K562 (cell line): ENCODE results near the gene COL6A2.

Experiments
- BMI1 ChIP-seq: fragments of 150-350 bp; IDR thresholded peaks from 2 replicates; pipeline ENCODE4 v1.6.1; 2014; ENCODE audit warnings: low read length
- GTF2E2 ChIP-seq: fragments of 200-800 bp; sonication (Bioruptor generic); IDR thresholded peaks from 2 replicates; pipeline ENCODE4 v1.6.1; 2016; ENCODE audit warnings: missing genetic modification characterization, missing compliant biosample characterization
- MCM3 ChIP-seq: fragments of 450-650 bp; IDR thresholded peaks from 2 replicates; pipeline ENCODE4 v1.6.1; 2016
- NCOR1 ChIP-seq: fragments of 450-650 bp; IDR thresholded peaks from 2 replicates; pipeline ENCODE4 v1.6.1; 2016; ENCODE audit warnings: mild to moderate bottlenecking, moderate library complexity
- RCOR1 ChIP-seq, 2 experiments: IDR thresholded peaks; 2 replicates each; pipeline ENCODE4 v1.6.1; 2012; ENCODE audit warnings: low read depth in 2 of 2, low read length in 2 of 2, borderline replicate concordance in 1 of 2, improper control_type of control experiment in 1 of 2
- SAFB2 ChIP-seq: fragments of 200-400 bp; formaldehyde crosslinking; IDR thresholded peaks from 2 replicates; pipeline ENCODE4 v1.6.1; 2018; ENCODE audit warnings: borderline replicate concordance, low read length, low read depth, moderate library complexity; ENCODE audit not compliant: severe bottlenecking
- SMAD4 ChIP-seq: fragments of 250-450 bp; sonication (Bioruptor Pico); conservative IDR thresholded peaks from 2 replicates; pipeline ENCODE4 v1.8.0; 2021; ENCODE audit warnings: inconsistent platforms, mild to moderate bottlenecking, moderate library complexity
- SMARCB1 ChIP-seq: IDR thresholded peaks from 2 replicates; pipeline ENCODE4 v1.6.1; 2011; ENCODE audit warnings: improper control_type of control experiment, low read depth; ENCODE audit not compliant: insufficient read length
- TARDBP ChIP-seq: fragments of 450-650 bp; IDR thresholded peaks from 2 replicates; pipeline ENCODE4 v1.6.1; 2016
- ZNF23 ChIP-seq: fragments of 250-450 bp; sonication (Bioruptor Pico); IDR thresholded peaks from 2 replicates; pipeline ENCODE4 v1.4.0; 2020; ENCODE audit warnings: mild to moderate bottlenecking
- TF ChIP-seq, protein P1 (sequence below): IDR thresholded peaks from 2 replicates; pipeline ENCODE4 v1.6.1; 2016; ENCODE audit warnings: missing genetic modification characterization, missing compliant biosample characterization
- TF ChIP-seq, protein P2 (sequence below): fragments of 200-600 bp; sonication (generic); IDR thresholded peaks from one replicate; pipeline ENCODE4 v1.6.1; 2012; ENCODE audit warnings: mild to moderate bottlenecking, low read depth, low read length, inconsistent platforms
- TF ChIP-seq, protein P3 (sequence below): sonication (generic); formaldehyde crosslinking; IDR thresholded peaks from 2 replicates; pipeline ENCODE4 v1.8.0; 2022; ENCODE audit warnings: missing genetic modification reagents, mild to moderate bottlenecking, borderline replicate concordance

DNA sequence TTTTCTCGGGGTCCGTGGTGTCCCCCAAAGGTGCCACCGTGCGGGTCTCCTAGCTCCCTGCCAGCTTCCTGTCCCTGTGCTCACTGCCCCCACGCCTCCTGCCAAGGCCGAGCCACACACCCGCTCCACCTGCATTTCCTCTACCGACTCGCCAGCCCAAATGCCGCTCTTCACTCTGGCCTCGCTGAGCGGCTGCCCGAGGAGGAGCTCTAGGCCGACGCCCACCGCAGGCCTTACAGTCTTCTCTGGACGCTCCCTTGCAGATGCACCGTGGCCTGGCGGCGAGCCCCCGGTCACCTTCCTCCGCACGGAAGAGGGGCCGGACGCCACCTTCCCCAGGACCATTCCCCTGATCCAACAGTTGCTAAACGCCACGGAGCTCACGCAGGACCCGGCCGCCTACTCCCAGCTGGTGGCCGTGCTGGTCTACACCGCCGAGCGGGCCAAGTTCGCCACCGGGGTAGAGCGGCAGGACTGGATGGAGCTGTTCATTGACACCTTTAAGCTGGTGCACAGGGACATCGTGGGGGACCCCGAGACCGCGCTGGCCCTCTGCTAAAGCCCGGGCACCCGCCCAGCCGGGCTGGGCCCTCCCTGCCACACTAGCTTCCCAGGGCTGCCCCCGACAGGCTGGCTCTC is 31.1 kb downstream of the COL6A2 start:
- TF ChIP-seq SMARCB1 (no peak), GTF2E2 (tag) (no peak), SAFB2 (no peak), SMAD4 (CRISPR knock-in tag) (no peak), RCOR1 (IDR thresholded peaks at IDR 0.05; ENCODE audit: borderline replicate concordance in 1 of 2, low read depth in 2 of 2, low read length in 2 of 2) (no peak), MCM3 (no peak), ZNF23 (CRISPR knock-in tag) (no peak), BMI1 (no peak), NCOR1 (no peak), TARDBP (no peak)
- TF ChIP-seq, protein P1, sequence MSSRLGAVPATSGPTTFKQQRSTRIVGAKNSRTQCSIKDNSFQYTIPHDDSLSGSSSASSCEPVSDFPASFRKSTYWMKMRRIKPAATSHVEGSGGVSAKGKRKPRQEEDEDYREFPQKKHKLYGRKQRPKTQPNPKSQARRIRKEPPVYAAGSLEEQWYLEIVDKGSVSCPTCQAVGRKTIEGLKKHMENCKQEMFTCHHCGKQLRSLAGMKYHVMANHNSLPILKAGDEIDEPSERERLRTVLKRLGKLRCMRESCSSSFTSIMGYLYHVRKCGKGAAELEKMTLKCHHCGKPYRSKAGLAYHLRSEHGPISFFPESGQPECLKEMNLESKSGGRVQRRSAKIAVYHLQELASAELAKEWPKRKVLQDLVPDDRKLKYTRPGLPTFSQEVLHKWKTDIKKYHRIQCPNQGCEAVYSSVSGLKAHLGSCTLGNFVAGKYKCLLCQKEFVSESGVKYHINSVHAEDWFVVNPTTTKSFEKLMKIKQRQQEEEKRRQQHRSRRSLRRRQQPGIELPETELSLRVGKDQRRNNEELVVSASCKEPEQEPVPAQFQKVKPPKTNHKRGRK: no peak
- TF ChIP-seq, protein P2, sequence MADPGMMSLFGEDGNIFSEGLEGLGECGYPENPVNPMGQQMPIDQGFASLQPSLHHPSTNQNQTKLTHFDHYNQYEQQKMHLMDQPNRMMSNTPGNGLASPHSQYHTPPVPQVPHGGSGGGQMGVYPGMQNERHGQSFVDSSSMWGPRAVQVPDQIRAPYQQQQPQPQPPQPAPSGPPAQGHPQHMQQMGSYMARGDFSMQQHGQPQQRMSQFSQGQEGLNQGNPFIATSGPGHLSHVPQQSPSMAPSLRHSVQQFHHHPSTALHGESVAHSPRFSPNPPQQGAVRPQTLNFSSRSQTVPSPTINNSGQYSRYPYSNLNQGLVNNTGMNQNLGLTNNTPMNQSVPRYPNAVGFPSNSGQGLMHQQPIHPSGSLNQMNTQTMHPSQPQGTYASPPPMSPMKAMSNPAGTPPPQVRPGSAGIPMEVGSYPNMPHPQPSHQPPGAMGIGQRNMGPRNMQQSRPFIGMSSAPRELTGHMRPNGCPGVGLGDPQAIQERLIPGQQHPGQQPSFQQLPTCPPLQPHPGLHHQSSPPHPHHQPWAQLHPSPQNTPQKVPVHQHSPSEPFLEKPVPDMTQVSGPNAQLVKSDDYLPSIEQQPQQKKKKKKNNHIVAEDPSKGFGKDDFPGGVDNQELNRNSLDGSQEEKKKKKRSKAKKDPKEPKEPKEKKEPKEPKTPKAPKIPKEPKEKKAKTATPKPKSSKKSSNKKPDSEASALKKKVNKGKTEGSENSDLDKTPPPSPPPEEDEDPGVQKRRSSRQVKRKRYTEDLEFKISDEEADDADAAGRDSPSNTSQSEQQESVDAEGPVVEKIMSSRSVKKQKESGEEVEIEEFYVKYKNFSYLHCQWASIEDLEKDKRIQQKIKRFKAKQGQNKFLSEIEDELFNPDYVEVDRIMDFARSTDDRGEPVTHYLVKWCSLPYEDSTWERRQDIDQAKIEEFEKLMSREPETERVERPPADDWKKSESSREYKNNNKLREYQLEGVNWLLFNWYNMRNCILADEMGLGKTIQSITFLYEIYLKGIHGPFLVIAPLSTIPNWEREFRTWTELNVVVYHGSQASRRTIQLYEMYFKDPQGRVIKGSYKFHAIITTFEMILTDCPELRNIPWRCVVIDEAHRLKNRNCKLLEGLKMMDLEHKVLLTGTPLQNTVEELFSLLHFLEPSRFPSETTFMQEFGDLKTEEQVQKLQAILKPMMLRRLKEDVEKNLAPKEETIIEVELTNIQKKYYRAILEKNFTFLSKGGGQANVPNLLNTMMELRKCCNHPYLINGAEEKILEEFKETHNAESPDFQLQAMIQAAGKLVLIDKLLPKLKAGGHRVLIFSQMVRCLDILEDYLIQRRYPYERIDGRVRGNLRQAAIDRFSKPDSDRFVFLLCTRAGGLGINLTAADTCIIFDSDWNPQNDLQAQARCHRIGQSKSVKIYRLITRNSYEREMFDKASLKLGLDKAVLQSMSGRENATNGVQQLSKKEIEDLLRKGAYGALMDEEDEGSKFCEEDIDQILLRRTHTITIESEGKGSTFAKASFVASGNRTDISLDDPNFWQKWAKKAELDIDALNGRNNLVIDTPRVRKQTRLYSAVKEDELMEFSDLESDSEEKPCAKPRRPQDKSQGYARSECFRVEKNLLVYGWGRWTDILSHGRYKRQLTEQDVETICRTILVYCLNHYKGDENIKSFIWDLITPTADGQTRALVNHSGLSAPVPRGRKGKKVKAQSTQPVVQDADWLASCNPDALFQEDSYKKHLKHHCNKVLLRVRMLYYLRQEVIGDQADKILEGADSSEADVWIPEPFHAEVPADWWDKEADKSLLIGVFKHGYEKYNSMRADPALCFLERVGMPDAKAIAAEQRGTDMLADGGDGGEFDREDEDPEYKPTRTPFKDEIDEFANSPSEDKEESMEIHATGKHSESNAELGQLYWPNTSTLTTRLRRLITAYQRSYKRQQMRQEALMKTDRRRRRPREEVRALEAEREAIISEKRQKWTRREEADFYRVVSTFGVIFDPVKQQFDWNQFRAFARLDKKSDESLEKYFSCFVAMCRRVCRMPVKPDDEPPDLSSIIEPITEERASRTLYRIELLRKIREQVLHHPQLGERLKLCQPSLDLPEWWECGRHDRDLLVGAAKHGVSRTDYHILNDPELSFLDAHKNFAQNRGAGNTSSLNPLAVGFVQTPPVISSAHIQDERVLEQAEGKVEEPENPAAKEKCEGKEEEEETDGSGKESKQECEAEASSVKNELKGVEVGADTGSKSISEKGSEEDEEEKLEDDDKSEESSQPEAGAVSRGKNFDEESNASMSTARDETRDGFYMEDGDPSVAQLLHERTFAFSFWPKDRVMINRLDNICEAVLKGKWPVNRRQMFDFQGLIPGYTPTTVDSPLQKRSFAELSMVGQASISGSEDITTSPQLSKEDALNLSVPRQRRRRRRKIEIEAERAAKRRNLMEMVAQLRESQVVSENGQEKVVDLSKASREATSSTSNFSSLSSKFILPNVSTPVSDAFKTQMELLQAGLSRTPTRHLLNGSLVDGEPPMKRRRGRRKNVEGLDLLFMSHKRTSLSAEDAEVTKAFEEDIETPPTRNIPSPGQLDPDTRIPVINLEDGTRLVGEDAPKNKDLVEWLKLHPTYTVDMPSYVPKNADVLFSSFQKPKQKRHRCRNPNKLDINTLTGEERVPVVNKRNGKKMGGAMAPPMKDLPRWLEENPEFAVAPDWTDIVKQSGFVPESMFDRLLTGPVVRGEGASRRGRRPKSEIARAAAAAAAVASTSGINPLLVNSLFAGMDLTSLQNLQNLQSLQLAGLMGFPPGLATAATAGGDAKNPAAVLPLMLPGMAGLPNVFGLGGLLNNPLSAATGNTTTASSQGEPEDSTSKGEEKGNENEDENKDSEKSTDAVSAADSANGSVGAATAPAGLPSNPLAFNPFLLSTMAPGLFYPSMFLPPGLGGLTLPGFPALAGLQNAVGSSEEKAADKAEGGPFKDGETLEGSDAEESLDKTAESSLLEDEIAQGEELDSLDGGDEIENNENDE: no peak
- TF ChIP-seq, protein P3, sequence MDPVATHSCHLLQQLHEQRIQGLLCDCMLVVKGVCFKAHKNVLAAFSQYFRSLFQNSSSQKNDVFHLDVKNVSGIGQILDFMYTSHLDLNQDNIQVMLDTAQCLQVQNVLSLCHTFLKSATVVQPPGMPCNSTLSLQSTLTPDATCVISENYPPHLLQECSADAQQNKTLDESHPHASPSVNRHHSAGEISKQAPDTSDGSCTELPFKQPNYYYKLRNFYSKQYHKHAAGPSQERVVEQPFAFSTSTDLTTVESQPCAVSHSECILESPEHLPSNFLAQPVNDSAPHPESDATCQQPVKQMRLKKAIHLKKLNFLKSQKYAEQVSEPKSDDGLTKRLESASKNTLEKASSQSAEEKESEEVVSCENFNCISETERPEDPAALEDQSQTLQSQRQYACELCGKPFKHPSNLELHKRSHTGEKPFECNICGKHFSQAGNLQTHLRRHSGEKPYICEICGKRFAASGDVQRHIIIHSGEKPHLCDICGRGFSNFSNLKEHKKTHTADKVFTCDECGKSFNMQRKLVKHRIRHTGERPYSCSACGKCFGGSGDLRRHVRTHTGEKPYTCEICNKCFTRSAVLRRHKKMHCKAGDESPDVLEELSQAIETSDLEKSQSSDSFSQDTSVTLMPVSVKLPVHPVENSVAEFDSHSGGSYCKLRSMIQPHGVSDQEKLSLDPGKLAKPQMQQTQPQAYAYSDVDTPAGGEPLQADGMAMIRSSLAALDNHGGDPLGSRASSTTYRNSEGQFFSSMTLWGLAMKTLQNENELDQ (CRISPR knock-in tag): no peak
